HL-60 (cell line): Measurements from ENCODE around the gene SMCO4.
"Not testable (repeated sequence)": the region's sequence is repeated elsewhere in the genome, so short reads cannot be mapped to it uniquely, and the experiment has no call there.

ENCODE experiments used
- DNase-seq, 2 experiments: peaks; one replicate each; pipeline ENCODE4 v3.0.0-alpha.2; 2010 to 2020; ENCODE audit warnings: low read depth in 1 of 2, low spot score in 1 of 2
- H3K27ac ChIP-seq: fragments of 250-450 bp; sonication (Bioruptor Pico); replicated peaks from 2 replicates; pipeline ENCODE4 v1.5.1; 2020; ENCODE audit warnings: mild to moderate bottlenecking, moderate library complexity
- H3K27me3 ChIP-seq: fragments of 250-450 bp; sonication (Bioruptor Pico); 2 replicates; pipeline ENCODE4 v1.5.1; 2021; ENCODE audit warnings: mild to moderate bottlenecking, moderate library complexity; ENCODE audit not compliant: insufficient read depth, poor library complexity, severe bottlenecking
- H3K4me3 ChIP-seq: replicated peaks from 2 replicates; pipeline ENCODE4 v1.5.1; 2011; ENCODE audit warnings: mild to moderate bottlenecking, control low read depth, low read length; ENCODE audit not compliant: insufficient read depth
- CTCF ChIP-seq: IDR thresholded peaks from one replicate; pipeline ENCODE4 v1.5.1; 2011; ENCODE audit warnings: low read length, control low read depth, inconsistent platforms; ENCODE audit not compliant: insufficient read depth
- GABPA ChIP-seq: IDR thresholded peaks from 2 replicates; pipeline ENCODE4 v1.6.1; 2012; ENCODE audit warnings: low read depth
- POLR2AphosphoS5 ChIP-seq: IDR thresholded peaks from 2 replicates; pipeline ENCODE4 v1.6.1; 2012; ENCODE audit warnings: low read depth
- REST ChIP-seq: IDR thresholded peaks from 2 replicates; pipeline ENCODE4 v1.6.1; 2012; ENCODE audit warnings: low read depth; ENCODE audit not compliant: insufficient replicate concordance
- SPI1 ChIP-seq: IDR thresholded peaks from 2 replicates; pipeline ENCODE4 v1.6.1; 2012; ENCODE audit warnings: low read depth, mild to moderate bottlenecking, borderline replicate concordance

The SMCO4 gene

GRCh38 chr11:93444617-93445073, 98.5 kb downstream of the SMCO4 start:
- no peak for DNase-seq
- H3K27ac ChIP-seq, result no peak overlapping the region
- no peak overlapping the region for H3K4me3 ChIP-seq
- no peaks in the 10 kb centered on the region for H3K27me3 ChIP-seq
- no peak for TF ChIP-seq SPI1
- TF ChIP-seq REST, result no peak
- no peak for TF ChIP-seq GABPA
- no peak for TF ChIP-seq POLR2AphosphoS5
- TF ChIP-seq CTCF, result no peak

- H3K27me3 ChIP-seq, H3K4me3 ChIP-seq, DNase-seq, H3K27ac ChIP-seq: not testable (repeated sequence)
These were observed 100.0 kb downstream of the SMCO4 start for GRCh38 chr11:93443232-93443631.

GRCh38 chr11:93432247-93432646, 110.9 kb downstream of the SMCO4 start:
- DNase-seq, result no peak
- H3K27ac ChIP-seq, result no peak overlapping the region
- H3K27me3 ChIP-seq, result no peaks in the 10 kb centered on the region
- TF ChIP-seq CTCF (no peak), POLR2AphosphoS5 (no peak), GABPA (no peak), SPI1 (no peak), REST (no peak)
- no peak overlapping the region for H3K4me3 ChIP-seq
